Prostate gland (tissue), 2 donors: ENCODE data around the gene SBF2. TPM values are rescaled to one million over a fixed set of nuclear protein-coding genes. Genes with fewer than 3 reads are reported as not detected.

Source experiments
- DNase-seq: peaks from one replicate; pipeline ENCODE4 v3.0.0-alpha.2; 2019; ENCODE audit warnings: low spot score
- H3K27ac ChIP-seq, 2 donors: fragments of 200-600 bp; sonication (generic); 2 replicates each; pipeline ENCODE4 v1.5.1; 2017 to 2019
- H3K27me3 ChIP-seq: fragments of 200-600 bp; sonication (generic); replicated peaks from 2 replicates; pipeline ENCODE4 v1.5.1; 2019; ENCODE audit not compliant: insufficient read depth
- H3K36me3 ChIP-seq, 2 donors: fragments of 200-600 bp; sonication (generic); 1 replicate in 1 of 2; 2 replicates in 1 of 2; pipeline versions ENCODE4 v1.5.1 to v1.8.1; 2017 to 2019
- H3K4me1 ChIP-seq: fragments of 200-600 bp; sonication (generic); replicated peaks from 2 replicates; pipeline ENCODE4 v1.5.1; 2019
- H3K4me3 ChIP-seq, 2 donors: fragments of 200-600 bp; sonication (generic); 2 replicates each; pipeline ENCODE4 v1.5.1; 2017 to 2019
- H3K9me3 ChIP-seq: fragments of 200-600 bp; sonication (generic); 2 replicates; pipeline ENCODE4 v1.5.1; 2017
- POLR2A ChIP-seq: fragments of 450-650 bp; IDR thresholded peaks from one replicate; pipeline ENCODE4 v1.6.1; 2016; ENCODE audit warnings: antibody characterized with exemption, mild to moderate bottlenecking
- POLR2AphosphoS5 ChIP-seq: sonication (generic); formaldehyde crosslinking; IDR thresholded peaks from one replicate; pipeline ENCODE4 v1.6.1; 2017; ENCODE audit warnings: antibody characterized with exemption
- WGBS: methylation state at CpG from one replicate; pipeline ENCODE4 v1.1.5; 2018; 5-methylcytosine and 5-hydroxymethylcytosine counted together
- intact Hi-C: fragments of 100-400 bp; cut with DNase I; formaldehyde crosslinking; loops from one replicate; pipeline ENCODE4 v1.14.2; 2022
- total RNA-seq, 2 donors: library from RNA; depleted of rRNA; stranded (reverse); fragments of >200 nt; gene quantifications; one replicate each; pipeline ENCODE4 v1.1.0, GENCODE V29; 2016
- TF ChIP-seq, protein P1 (sequence below), 4 experiments: fragments of 200-600 bp in 2 of 4; fragments of 450-650 bp in 2 of 4; sonication (generic) in 2 of 4; IDR thresholded peaks; 1 replicate in 3 of 4; 2 replicates in 1 of 4; pipeline ENCODE4 v1.5.1; 2016 to 2019; ENCODE audit warnings: antibody characterized with exemption in 4 of 4, mild to moderate bottlenecking in 2 of 4, moderate library complexity in 2 of 4

SBF2 gene
- total RNA-seq, 2 donors from 2014 or later: 35.9 to 56.7 TPM

DNA sequence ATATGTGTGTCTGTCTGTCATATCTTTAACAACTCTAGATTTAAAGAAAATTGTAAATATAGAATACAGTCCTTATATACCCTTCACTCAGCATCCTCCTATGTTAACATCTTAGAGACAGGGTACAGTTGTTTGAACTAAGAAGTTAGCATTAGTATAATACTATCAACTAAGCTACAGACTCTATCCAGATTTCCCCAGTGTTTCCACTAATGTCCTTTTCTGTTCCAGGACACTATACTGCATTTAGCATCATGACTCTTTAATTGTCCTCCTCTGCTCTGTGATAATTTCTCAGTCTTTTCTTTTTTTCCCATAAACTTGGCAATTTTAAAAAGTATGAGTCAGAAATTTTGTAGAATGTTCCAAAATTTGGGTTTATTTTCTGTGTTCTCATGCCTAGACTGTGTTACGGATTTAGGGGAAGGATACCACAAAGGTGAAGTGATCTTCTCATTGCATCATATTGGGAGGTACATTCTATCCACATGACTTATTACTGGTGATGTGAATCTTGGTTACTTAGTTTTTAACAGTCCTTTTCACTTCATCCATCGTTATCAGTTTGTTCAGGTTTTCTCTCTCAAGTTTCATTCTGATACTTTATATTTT, 168.4 kb downstream of the SBF2 start:
- Histone ChIP-seq H3K27ac (no peak overlapping the region), H3K36me3 (no peaks in the 10 kb centered on the region), H3K27me3 (no peaks in the 10 kb centered on the region), H3K9me3 (no peaks in the 10 kb centered on the region), H3K4me3 (no peak overlapping the region), H3K4me1 (no peaks in the 10 kb centered on the region)
- 70% methylated on average over 2 of the region's 2 CpGs for WGBS
- TF ChIP-seq, protein P1, sequence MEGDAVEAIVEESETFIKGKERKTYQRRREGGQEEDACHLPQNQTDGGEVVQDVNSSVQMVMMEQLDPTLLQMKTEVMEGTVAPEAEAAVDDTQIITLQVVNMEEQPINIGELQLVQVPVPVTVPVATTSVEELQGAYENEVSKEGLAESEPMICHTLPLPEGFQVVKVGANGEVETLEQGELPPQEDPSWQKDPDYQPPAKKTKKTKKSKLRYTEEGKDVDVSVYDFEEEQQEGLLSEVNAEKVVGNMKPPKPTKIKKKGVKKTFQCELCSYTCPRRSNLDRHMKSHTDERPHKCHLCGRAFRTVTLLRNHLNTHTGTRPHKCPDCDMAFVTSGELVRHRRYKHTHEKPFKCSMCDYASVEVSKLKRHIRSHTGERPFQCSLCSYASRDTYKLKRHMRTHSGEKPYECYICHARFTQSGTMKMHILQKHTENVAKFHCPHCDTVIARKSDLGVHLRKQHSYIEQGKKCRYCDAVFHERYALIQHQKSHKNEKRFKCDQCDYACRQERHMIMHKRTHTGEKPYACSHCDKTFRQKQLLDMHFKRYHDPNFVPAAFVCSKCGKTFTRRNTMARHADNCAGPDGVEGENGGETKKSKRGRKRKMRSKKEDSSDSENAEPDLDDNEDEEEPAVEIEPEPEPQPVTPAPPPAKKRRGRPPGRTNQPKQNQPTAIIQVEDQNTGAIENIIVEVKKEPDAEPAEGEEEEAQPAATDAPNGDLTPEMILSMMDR (IDR thresholded peaks at IDR 0.05): no peak
- no peak for TF ChIP-seq POLR2A
- TF ChIP-seq POLR2AphosphoS5: no peak
- intact Hi-C loops: no loop called here
- DNase-seq: no peak

DNA sequence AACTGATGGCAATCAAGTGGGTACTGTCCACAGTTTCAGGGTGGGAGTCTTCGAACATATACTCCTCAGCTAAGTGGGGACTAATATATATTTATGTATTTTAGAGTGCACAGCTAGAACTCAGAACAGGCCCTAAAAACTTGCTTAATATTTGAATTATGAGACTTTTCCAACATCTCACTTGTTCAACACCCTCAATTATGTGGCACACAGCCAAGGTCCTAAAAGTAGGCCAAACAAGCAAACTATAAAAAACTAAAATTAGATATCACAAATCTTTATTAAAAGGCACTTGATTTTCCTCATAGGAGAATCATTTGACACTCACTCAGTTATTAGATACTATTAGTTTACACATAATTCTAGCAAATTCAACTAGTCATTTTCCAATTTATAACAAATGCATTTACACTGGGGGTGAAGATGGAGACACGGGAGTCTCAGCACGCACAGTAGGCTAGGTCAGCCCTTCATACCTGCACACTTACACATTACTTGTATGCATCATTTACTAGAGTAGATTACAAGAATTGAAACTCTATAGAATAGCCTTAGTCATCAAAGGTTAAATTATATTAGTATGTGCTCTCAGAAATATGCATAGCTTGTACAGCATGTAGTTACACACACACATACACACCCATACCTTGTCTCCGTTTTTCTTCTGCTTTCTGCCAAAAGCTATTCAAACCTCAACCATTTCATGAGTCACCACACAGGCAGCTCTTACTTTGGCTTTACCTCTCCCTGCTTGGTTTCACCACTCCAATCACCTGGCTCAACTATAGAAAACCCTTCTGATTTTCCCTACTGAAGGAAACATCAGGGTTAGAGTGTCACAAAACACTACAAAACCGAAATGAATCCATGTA, 171.5 kb downstream of the SBF2 start:
- no peak for TF ChIP-seq POLR2A
- no peak for TF ChIP-seq POLR2AphosphoS5
- TF ChIP-seq, protein P1 (IDR thresholded peaks at IDR 0.05): no peak
- intact Hi-C loops: no loop called here
- Histone ChIP-seq H3K36me3 (no peaks in the 10 kb centered on the region), H3K4me1 (no peaks in the 10 kb centered on the region), H3K27ac (no peak overlapping the region), H3K4me3 (no peak overlapping the region), H3K9me3 (no peaks in the 10 kb centered on the region), H3K27me3 (no peaks in the 10 kb centered on the region)
- DNase-seq: no peak
- whole genome bisulfite sequencing: 76% methylated on average over 5 of the region's 5 CpGs

DNA sequence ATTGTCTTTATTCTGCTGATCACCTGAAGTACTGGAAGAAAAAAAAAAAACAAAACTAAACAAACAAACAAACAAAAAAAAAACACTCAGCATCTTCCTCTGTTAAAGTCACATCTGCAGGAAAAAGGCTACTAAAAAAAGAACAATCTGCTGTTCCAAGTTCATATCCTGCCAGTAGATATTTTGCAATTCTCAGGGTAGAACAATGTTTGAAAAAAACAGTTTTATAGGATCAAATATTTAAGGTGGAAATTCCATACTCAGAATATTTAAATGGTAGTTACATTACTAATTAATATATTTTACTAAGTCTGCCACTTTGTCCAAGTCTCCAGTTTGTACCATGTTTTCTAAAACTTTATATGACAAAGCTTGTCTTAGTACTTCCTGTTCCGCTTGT, 175.2 kb downstream of the SBF2 start:
- no peaks in the 10 kb centered on the region for H3K27me3 ChIP-seq
- H3K4me1 ChIP-seq: no peaks in the 10 kb centered on the region
- no peaks in the 10 kb centered on the region for H3K36me3 ChIP-seq
- no peak overlapping the region for H3K4me3 ChIP-seq
- H3K27ac ChIP-seq: no peak overlapping the region
- WGBS: 68% methylated on average over 1 of the region's 1 CpG
- intact Hi-C loops: no loop called here
- no peaks in the 10 kb centered on the region for H3K9me3 ChIP-seq
- no peak for DNase-seq
- TF ChIP-seq POLR2AphosphoS5 (no peak), POLR2A (no peak)
- TF ChIP-seq, protein P1 (IDR thresholded peaks at IDR 0.05): no peak

- no peak for DNase-seq
- H3K36me3 ChIP-seq: no peaks in the 10 kb centered on the region
- TF ChIP-seq POLR2A: no peak
- TF ChIP-seq, protein P1 (IDR thresholded peaks at IDR 0.05): no peak
- no peak for TF ChIP-seq POLR2AphosphoS5
- H3K9me3 ChIP-seq: no peaks in the 10 kb centered on the region
- H3K4me3 ChIP-seq: no peak overlapping the region
- H3K27me3 ChIP-seq: no peaks in the 10 kb centered on the region
- intact Hi-C loops: no loop called here
- H3K4me1 ChIP-seq: no peaks in the 10 kb centered on the region
- H3K27ac ChIP-seq: no peak overlapping the region
- WGBS: 73% methylated on average over 3 of the region's 3 CpGs
Measured at GRCh38 chr11:10117709-10118351, 176.2 kb downstream of the SBF2 start.
